GM19397 (cell line): ENCODE measurements around the gene APC.

Source experiments
- ATAC-seq: cut with Tn5 transposase; IDR thresholded peaks from one replicate; pipeline ENCODE4 v1.9.1; 2021; ENCODE audit warnings: mild to moderate bottlenecking, moderate library complexity; ENCODE audit not compliant: unreplicated experiment

APC gene

DNA sequence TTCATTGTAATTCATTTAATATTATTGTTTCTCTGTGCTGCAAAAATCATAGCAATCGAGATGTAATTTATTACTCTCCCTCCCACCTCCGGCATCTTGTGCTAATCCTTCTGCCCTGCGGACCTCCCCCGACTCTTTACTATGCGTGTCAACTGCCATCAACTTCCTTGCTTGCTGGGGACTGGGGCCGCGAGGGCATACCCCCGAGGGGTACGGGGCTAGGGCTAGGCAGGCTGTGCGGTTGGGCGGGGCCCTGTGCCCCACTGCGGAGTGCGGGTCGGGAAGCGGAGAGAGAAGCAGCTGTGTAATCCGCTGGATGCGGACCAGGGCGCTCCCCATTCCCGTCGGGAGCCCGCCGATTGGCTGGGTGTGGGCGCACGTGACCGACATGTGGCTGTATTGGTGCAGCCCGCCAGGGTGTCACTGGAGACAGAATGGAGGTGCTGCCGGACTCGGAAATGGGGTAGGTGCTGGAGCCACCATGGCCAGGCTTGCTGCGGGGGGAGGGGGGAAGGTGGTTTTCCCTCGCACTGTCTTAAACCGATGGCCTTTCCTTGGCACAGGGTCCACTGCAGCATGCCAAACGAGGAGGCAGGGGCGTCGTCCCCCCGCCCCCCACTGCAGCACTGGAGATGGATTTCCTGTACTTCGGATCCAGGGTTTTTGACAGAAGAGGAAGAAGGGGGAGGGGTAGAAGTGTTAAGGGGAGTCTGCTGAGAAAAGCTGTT lies at the start of gene APC:
Gene APC, plus strand, starts transcription at position 423 of the 728 bp plus-strand sequence. CDS start 17,006 bp downstream, outside the sequence.
- ATAC-seq: peak; percentile 100

DNA sequence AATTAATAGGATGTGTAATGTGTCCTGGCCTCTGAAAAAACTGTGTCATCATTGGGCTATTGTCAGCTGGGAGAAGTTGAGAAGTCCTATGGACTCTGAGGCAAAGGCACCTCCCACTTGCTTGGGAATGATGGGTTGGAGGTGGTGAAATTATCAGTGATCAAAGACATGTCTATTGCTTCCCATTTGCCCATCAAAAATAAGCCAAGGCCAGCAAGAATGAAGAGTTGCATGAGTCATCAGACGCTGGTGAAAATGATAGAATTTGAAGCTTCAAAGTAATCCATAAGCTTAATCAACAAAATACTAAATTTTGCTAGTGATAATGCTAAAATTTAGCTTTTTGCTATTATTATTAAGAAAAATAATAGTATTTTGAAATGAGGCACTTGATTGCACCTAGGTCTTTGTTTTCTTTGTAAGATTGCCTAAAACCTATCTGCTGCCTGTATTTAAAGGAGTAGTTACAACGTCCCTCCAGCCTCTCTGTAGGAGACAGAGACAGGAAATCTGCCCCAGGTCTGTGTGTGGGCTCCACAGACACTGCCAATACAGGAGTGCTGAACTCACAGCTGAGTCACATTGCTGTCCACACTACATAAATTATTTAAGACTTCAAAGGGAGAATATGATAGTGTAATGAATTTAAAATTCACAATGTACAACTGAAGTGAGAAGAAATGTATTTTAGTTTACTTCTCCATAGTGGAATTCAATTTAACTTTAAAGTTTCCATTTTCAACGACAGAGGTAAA lies 48.4 kb upstream of the APC start:
- ATAC-seq: no peak

DNA sequence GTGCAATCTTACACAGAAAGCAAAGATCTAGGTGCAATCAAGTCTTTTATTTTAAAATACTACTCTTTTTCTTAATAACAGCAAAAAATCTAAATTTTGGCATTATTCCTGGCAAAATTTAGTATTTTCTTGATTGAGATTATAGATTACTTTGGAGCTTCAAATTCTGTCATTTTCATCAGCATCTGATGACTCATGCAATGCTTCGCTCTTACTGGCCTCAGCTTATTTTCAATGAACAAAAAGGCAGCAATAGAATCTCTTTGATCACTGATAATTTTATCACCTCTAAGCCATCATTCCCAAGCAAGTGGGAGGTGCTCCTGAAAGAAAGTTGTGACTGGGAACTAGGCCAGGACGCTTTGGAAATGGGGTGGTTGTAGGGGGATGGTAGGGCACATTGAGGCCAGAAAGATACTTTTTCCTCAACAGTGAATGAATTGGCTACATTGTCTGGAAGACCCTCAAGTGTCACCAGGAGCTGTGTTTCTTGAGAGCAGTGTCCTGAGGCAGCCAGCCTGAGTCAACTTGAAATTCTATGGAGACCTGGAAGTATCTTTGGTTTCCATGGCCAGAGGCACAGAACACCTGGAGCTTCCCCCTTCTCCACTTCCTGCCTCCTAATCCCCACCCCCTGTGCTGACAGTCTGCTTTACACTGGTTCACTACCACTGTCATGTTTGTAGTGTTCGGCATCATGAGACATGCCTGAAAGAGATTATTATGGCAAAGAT lies 46.9 kb upstream of the APC start:
- ATAC-seq: no peak

DNA sequence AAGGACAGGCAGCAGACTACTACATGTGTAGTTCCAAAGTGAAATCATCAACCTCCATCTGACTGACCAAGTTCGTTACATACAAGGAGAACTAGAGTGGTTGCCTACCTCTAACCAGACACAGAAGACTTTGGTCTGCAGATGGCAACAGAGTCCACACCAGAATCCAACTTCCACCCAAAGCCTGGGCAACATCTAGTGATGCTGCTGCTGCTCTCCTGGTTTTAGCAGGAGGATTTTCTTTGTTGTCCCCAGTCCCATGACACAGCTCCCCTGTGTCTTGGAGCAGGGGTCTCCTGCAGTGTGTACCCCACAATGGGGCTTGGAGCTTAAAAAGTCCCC lies 46.4 kb upstream of the APC start:
- no peak for ATAC-seq

DNA sequence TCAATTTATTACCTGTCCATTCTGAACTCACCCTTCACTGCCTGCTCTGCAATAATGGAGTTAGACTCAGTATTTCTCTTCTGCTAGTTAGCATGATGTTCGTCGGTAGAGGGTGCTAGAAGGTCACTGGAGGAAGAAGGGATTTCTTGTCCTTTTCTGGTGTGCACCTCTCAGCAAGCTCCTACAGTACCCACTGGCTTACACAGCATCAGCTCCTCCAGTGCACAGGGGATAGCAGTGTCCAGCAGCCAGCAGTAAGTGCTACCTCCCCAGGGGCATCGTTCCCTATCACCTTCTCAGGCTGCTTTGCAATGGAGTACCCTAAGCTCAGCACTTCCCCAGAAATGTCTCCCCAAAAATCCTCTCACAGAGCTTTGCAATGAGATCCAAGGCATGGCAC lies 45.9 kb upstream of the APC start:
- no peak for ATAC-seq

DNA sequence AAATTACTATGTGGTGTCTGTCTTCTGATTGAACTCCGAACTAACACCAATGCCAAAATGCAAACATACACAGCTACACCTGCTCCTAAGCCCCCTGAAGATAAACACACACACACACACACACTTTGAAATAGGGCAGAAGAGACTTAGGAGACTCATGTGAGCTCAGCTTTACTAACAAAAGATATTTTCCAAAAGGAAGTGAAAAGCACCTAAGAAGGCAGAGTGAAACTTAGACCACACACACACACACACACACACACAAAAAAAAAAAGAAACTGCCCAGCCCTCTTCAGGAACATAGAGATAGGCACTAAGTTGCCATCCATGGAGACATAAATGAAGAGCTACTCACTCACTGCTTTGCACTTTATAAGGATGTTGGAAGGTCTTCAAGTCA lies 45.2 kb upstream of the APC start:
- no peak for ATAC-seq

DNA sequence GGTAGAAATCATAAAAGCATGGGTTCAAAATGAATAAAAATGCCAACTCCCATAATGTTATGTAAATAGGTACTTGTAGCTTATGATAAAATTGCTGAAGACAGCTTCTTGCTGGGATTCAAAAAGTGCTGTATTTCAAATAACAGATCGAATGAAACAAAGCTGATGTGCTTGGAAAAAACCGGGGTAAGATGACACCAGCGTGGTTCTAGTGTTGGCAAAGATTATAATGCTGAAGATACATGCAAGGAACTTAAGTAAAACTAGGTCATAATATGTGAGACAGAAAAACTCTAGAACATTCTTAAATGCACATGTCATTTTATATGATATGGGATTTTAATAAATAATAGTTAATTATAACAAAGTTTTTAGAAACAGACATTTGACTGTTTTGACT lies 44.4 kb upstream of the APC start:
- ATAC-seq: no peak

DNA sequence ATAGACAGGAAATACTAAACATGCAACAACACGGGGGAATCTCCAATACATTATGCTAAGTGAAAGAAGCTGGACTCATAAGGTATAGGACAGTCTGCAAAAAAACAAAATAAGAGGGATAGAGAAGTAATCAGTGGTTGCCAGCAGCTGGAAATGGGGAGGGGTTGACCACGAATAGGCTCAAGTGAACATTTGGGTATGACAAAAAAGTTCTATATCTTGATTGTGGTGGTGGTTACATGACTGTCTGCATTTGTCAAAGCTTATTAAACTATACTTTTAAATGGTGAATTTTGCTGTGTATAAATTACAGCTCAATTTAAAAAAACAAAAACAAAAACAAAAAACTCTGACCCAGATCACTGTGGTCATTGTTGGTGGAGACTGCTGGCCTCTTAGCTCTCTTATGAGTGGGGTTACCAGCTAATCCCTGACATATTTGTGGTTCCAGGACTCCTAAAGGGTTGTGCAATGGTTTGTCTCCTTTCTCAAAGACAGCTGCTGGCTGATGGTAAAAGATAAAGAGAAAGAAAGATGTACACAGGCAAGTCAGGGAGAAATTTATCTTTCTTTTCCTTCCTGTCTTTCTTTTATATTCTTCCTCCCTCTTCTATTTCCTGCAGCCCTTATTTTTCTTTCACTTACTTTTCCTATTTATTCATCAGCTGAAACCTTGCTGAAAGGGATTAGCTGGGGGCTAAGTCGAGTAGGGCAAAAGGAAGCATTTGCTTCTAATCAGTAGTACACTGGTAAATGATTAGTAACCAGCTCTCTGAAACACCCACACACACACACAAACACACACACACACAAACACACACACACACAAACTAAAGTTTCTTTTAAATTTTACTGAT lies 42.6 kb upstream of the APC start:
- ATAC-seq: no peak

DNA sequence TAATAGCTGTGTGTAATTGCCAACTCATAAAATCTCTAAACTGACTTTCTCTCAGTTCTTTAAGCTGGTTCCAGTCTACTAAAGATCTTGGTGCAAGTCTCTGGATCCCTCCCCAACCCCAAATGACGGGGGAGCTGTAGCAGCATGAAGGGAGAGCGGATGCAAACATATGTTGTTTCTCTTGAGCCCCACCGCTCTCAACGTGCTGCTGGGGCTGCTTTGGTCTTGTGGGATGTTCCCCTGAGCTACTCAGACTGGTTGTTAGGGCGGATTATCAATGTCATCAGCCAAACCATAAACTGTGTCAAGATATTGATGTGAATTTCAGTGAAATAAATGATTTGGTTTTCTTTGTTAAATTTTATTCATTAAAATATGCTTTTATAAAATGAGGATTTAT lies 40.9 kb upstream of the APC start:
- no peak for ATAC-seq

DNA sequence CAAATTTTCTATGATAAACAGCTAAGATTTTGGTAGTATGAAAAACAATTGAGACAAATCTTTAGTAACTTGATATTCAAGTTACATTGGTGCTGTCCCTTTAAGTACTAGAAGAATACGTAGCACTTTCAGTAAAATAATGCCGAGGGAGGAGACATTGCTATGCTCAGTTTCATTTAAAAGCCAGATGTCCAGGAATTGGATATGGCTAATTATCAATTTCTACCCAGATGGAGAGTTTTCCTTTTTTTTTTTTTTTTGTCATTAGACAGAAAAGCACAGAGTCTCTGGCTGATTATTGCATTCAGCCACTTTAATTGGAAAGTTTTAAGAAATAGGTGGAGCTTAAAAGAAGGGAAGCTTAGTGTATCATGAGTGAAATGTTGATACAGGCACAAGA lies 40.4 kb upstream of the APC start:
- no peak for ATAC-seq

DNA sequence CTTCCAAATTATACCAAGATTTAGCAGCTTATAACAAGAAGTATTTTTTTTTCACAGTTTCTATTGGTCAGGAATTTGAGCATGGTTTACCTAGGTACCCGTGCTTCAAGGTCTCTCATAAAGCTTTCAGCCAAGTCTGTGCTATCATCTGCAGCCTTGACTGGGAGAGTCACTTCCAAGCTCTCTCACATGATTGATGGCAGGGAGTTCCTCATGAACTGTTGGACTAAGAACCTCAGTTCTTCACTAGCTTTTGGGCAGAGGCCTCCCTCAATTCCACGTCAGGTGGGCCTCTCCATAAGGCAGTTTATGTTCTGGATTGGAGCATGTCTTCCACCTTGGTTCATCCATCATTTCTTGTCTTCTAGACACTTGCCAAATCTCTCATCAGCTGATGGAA lies 39.9 kb upstream of the APC start:
- no peak for ATAC-seq

DNA sequence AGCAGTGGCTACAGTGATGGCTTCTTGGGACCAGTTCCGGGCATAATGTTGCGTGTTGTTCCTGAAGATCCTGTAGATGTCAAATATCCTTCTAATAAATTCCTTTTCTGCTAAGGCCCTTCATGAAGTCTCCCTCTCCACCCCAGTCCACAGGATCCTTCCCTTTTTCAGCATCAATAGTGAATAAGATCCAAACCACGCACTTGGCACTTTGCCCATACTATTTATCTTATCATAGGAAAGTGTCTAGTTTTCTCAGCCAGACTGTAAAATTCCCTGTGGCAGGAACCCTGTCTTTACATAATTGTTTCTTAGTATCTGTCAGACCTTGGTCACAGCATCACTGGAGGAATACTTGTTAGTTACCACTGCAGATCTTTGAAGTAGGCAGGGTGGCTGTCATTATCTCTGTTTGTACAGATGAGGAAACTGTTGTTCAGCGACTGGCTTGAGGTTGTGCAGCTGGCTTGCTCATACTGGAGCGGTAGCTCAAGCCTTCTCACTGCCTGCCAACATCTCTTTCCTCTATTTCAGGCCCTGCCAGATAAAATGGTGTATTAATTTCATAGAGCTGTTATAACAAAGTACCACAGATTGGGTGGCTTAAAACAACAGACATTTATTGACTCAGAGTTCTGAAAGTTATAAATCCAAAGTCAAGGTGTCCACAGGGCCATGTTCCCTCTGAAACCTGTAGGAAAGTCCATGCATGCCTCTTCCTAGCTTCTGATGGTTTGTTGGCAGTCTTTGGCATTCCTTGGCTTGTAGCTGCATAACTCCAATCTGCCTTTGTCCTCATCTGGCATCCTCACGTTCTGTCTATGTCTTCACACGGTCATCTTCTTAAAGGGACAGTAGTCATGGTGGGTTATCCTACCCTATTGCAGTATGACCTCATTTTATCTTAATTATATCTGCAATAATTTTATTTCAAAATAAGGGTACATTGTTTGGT lies 33.5 kb upstream of the APC start:
- no peak for ATAC-seq

DNA sequence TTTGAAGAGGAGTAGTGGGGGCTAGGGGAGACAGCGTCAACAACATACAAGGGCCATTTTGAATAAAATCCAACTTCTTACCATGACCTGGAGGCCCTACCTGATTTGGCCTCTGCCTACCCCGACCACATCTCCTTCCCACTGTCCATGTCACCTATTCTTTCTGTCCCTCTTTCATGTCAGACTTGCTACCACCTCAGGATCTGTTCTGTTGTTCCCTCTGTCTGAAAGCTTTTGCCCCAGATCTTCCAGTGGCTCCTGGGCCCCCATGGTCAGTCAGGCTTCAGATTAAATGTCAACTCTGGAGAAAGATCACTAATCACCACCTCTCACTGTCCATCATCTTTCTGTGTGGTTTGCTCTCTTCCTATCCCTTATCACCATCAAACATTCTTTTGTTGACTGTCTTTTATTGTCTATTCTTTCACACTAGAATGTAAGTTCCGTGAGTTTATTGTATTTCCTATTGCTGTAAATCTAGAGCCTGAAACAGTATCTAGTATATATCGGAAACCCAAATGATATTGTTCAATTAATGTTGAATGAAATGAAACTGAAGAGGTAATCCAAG lies 31.2 kb upstream of the APC start:
- no peak for ATAC-seq

DNA sequence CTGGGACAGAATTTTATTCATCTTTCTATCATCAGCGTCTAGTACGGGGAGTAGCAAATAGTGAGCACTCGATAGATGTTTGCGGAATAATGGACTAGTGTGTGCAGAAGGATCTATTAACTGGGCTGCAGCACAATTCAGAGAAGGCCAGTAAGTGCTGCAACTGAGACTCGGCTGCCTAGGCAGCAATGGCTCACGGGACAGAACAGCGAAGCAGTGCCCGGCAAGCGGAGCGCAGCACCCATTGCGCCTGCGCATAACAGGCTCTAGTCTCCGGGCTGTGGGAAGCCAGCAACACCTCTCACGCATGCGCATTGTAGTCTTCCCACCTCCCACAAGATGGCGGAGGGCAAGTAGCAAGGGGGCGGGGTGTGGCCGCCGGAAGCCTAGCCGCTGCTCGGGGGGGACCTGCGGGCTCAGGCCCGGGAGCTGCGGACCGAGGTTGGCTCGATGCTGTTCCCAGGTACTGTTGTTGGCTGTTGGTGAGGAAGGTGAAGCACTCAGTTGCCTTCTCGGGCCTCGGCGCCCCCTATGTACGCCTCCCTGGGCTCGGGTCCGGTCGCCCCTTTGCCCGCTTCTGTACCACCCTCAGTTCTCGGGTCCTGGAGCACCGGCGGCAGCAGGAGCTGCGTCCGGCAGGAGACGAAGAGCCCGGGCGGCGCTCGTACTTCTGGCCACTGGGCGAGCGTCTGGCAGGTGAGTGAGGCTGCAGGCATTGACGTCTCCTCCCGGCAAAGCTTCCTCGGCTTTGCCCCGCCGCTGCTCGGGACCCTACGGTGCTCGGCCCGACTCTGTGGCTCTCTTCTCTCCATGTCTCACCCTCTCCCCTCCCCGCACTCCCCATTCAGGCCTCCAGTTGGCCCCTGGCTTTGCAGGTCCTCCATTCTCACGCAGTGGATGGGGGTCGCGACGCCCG lies 30.2 kb upstream of the APC start:
- ATAC-seq: peak; percentile 95

DNA sequence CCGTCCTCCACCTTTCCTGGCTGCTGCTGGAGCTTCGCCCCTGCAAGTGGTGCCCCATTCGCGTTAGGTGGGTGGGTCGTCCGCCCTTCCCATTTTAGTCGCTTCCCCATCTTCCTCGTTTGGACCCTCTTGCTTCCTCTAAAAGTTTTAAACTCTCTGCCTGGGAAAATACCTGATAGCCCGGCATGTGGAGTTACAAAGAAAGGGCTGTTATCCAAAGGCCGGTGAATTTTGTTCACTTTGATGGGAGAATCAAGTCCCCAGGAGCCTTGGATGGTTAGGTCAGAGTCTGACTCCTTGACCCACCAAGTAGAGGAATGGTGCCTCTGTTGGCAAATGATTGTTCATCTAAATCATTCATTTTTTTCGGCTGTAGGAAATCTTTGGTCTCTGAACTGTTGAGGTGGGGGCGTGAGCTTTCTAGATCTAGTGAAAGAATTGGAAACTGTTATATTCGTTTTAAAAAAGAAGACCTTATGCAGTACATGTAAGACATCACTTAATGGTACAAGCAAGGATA lies 29.5 kb upstream of the APC start:
- no peak for ATAC-seq

DNA sequence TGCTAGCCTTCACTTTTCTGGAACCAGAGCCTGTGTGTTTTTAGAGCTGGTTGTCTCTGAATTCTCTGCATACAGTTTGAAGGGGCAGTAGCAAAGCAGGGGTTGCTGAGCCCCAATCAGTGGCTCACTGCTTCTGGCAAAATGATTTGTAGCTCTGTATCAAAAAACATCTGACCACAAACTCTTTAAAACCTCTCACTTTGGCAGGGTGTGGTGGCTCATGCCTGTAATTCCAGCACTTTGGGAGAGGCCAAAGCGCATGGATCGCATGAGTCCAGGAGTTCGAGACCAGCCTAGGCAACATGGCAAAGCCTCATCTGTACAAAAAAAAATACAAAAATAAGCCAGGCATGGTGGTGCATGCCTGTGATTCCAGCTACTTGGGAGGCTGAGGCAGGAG lies 28.3 kb upstream of the APC start:
- no peak for ATAC-seq

DNA sequence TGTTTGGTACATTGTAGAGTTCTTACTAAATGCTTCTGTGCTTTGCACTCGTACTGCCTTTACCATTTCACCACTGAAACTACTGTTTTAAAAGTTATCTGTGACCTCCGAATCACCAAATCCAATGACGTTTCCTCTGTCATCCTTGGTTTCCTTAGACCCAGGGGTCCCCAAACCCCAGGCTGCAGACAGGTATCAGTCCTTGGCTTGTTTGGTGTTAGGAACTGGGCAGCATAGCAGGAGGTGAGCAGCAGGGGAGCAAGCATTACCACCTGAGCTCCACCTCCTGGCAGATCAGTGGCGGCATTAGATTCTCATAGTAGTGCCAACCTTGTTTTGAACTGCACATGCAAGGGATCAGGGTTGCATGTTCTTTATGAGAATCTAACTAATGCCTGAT lies 26.8 kb upstream of the APC start:
- ATAC-seq: no peak

DNA sequence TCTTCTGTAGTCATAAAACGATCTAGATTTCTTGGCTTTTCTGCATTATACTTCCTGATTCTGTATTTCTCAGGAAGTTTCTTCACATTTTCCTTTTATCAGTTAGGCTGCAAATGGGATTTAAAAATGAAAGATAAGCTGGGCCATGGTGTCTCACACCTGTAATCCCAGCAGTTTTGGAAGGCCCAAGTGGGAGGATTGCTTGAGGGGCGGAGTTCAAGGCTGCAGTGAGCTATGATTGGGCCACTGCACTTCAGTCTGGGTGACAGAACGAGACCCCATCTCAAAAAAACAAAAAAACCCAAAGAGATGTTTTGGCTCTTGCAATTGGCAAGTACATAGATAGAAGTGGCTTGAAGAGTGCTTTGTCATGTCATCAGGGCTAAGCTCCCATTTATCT lies 26.2 kb upstream of the APC start:
- no peak for ATAC-seq
